ENCODE measurements around the gene WNT5A.

DNA sequence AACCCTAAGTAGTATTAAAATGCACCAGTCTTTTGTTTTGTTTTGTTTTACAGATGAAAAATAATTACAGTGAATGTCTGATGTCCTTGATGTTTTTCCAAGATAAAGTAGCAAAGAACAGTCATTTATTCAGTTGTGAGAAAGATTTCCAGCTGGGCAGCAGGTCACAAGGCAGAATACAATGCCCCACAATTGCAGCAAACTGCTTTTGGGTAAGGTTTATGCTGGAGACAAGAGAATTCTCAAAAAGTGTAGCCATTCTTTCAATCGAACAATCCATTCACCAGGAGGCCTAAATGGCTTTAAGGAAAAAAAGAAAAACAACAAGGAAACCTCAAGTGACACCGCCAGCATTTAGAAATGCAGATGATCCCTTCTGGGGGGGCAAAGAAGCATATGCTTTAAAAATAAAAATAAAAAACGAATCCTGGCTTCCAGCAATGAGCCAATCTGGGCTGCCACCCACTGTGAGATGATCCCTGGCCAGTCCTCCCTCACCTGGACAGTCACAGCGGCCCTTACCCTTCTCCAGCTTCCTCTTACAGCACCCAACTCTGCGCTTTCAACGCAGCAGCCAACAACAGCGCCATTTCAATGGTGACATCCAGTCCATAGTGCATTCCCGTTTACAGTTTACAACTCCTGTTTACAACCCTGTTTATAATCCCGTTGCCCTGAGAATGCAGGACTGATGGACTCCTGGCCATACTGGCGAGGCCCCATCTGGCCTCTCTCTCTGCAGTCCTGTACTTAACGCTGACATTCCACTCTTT lies 25.7 kb upstream of the WNT5A start:
- no peak for TF ChIP-seq EZH2phosphoT487 (IDR thresholded peaks at IDR 0.05; ENCODE audit: low read depth, severe bottlenecking, unreplicated experiment)
- TF ChIP-seq EZH2 (IDR thresholded peaks at IDR 0.05; ENCODE audit: borderline replicate concordance) = no peak

Data from hepatocyte (in vitro differentiated cells).